SU-DHL-6 (cell line): ENCODE measurements around the gene ADAMTS4.

Experiments used
- H2AFZ ChIP-seq: fragments of 200-600 bp; sonication (generic); 2 replicates; pipeline ENCODE4 v1.6.1; 2014; ENCODE audit warnings: low read depth, mild to moderate bottlenecking, moderate library complexity, mixed read lengths, antibody characterized with exemption, low read length; ENCODE audit not compliant: severe bottlenecking
- H3F3A ChIP-seq: fragments of 200-600 bp; shearing (Covaris generic); 2 replicates; pipeline ENCODE4 v1.6.0; 2016; ENCODE audit warnings: antibody characterized with exemption, mild to moderate bottlenecking; ENCODE audit not compliant: insufficient read depth
- H3K27ac ChIP-seq: fragments of 200-600 bp; sonication (generic); 2 replicates; pipeline ENCODE4 v1.5.1; 2016; ENCODE audit warnings: low read depth, mild to moderate bottlenecking, low read length, moderate library complexity, mixed read lengths
- H3K27me3 ChIP-seq: fragments of 200-600 bp; sonication (generic), shearing (Covaris generic); 2 replicates; pipeline ENCODE4 v1.6.0; 2014; ENCODE audit warnings: mild to moderate bottlenecking, low read length
- H3K36me3 ChIP-seq: fragments of 200-600 bp; sonication (generic); 2 replicates; pipeline ENCODE4 v1.6.1; 2014; ENCODE audit warnings: mild to moderate bottlenecking, low read length, mixed read lengths
- H3K4me2 ChIP-seq: fragments of 300-600, 200-600 bp; shearing (Covaris generic), sonication (generic); 2 replicates; pipeline ENCODE4 v1.6.0; 2014; ENCODE audit warnings: low read length, low read depth, mild to moderate bottlenecking; ENCODE audit not compliant: poor library complexity, severe bottlenecking
- H3K4me3 ChIP-seq: fragments of 200-600 bp; sonication (generic); 2 replicates; pipeline ENCODE4 v1.5.1; 2014; ENCODE audit warnings: antibody characterized with exemption, low read length, mild to moderate bottlenecking, mixed read lengths; ENCODE audit not compliant: insufficient read depth, poor library complexity, severe bottlenecking
- H3K79me2 ChIP-seq: fragments of 200-600 bp; sonication (generic); 2 replicates; pipeline ENCODE4 v1.6.1; 2014; ENCODE audit warnings: mild to moderate bottlenecking, low read length, moderate library complexity; ENCODE audit not compliant: insufficient read depth
- H3K9ac ChIP-seq: fragments of 200-600 bp; sonication (generic); 2 replicates; pipeline ENCODE4 v1.7.0; 2014; ENCODE audit warnings: mild to moderate bottlenecking, low read length
- H3K9me2 ChIP-seq: fragments of 200-600 bp; sonication (generic); replicated peaks from 2 replicates; pipeline ENCODE4 v1.6.1; 2014; ENCODE audit warnings: low read length; ENCODE audit not compliant: insufficient read depth
- H3K9me3 ChIP-seq: fragments of 200-600 bp; sonication (generic); 2 replicates; pipeline ENCODE4 v1.6.1; 2014; ENCODE audit warnings: low read length, mixed read lengths; ENCODE audit not compliant: insufficient read depth
- H4K20me1 ChIP-seq: fragments of 200-600 bp; sonication (generic); 2 replicates; pipeline ENCODE4 v1.6.1; 2014; ENCODE audit warnings: low read depth, mild to moderate bottlenecking, antibody characterized with exemption, low read length, moderate library complexity, mixed read lengths
- CTCF ChIP-seq: fragments of 200-600 bp; sonication (generic); IDR thresholded peaks from one replicate; pipeline ENCODE4 v1.5.1; 2017; ENCODE audit warnings: antibody characterized with exemption, mild to moderate bottlenecking, low read length, moderate library complexity; ENCODE audit not compliant: insufficient read depth, poor library complexity, severe bottlenecking
- EZH2phosphoT487 ChIP-seq: fragments of 200-600 bp; sonication (generic), shearing (Covaris generic); conservative IDR thresholded peaks from 2 replicates; pipeline ENCODE4 v1.6.1; 2018; ENCODE audit warnings: mild to moderate bottlenecking, antibody characterized with exemption, low read length, moderate library complexity, mixed read lengths

The ADAMTS4 gene

GRCh38 chr1:161198897-161199431, at the start of gene ADAMTS4:
TSS of gene ADAMTS4 (minus strand) at chr1:161199054. CDS start at chr1:161198627, 427 bp downstream.
- Histone ChIP-seq H3K27ac (no peak within 1 kb of the TSS), H3K4me2 (no peak within 1 kb of the TSS)

GRCh38 chr1:161244888-161245287, 46.0 kb upstream of the ADAMTS4 start:
- no peaks in the 10 kb centered on the region for H3K27me3 ChIP-seq

More at GRCh38 chr1:161198897-161199431, at the start of gene ADAMTS4:
- Histone ChIP-seq H3K36me3 (no peaks in the 10 kb centered on the region), H2AFZ (no peak within 1 kb of the TSS), H3K27me3 (no peaks in the 10 kb centered on the region), H3K4me3 (no peak within 1 kb of the TSS), H3F3A (no peaks in the 10 kb centered on the region), H3K9me2 (no peaks in the 10 kb centered on the region), H3K9ac (no peak within 1 kb of the TSS), H4K20me1 (no peaks in the 10 kb centered on the region), H3K9me3 (no peaks in the 10 kb centered on the region), H3K79me2 (peaks cover 10% of the 10 kb centered on the region)
- no peak for TF ChIP-seq CTCF
- no peak for TF ChIP-seq EZH2phosphoT487

GRCh38 chr1:161242313-161242712, 43.5 kb upstream of the ADAMTS4 start:
- Histone ChIP-seq H3K27me3 (no peaks in the 10 kb centered on the region), H3K4me2 (no peak overlapping the region), H3K9me3 (no peaks in the 10 kb centered on the region), H3K9ac (no peak overlapping the region), H2AFZ (no peak overlapping the region), H3K79me2 (no peaks in the 10 kb centered on the region), H3K9me2 (no peaks in the 10 kb centered on the region), H3F3A (no peaks in the 10 kb centered on the region), H3K27ac (no peak overlapping the region), H3K4me3 (no peak overlapping the region), H3K36me3 (no peaks in the 10 kb centered on the region), H4K20me1 (no peaks in the 10 kb centered on the region)
- TF ChIP-seq CTCF (no peak), EZH2phosphoT487 (no peak)

More at GRCh38 chr1:161244888-161245287, 46.0 kb upstream of the ADAMTS4 start:
- Histone ChIP-seq H3K4me2 (no peak overlapping the region), H3K36me3 (no peaks in the 10 kb centered on the region), H3F3A (no peaks in the 10 kb centered on the region), H3K9me3 (no peaks in the 10 kb centered on the region), H3K4me3 (no peak overlapping the region), H3K27ac (no peak overlapping the region), H2AFZ (no peak overlapping the region), H3K79me2 (no peaks in the 10 kb centered on the region), H3K9ac (no peak overlapping the region), H3K9me2 (no peaks in the 10 kb centered on the region), H4K20me1 (no peaks in the 10 kb centered on the region)
- TF ChIP-seq EZH2phosphoT487 (no peak), CTCF (no peak)
